HCT116 (cell line): ENCODE data around the gene TMC6. TPM values are rescaled to one million over a fixed set of nuclear protein-coding genes. Genes with fewer than 3 reads are reported as not detected.

Experiments
- ATAC-seq: fragments of 200-7000 bp; cut with Tn5 transposase; 2 replicates; pipeline ENCODE4 v1.9.1; 2020; ENCODE audit warnings: mild to moderate bottlenecking, moderate library complexity
- BruUV-seq: library from RNA; stranded (reverse); fragments of 400-500 nt; replicated peaks from 2 replicates; lab custom pipeline; 2021; lab: Mats Ljungman, UMichigan
- CTCF ChIA-PET: fragments of 300-600 bp; sonication (Branson Sonifier 250); formaldehyde crosslinking; loops from one replicate; lab custom pipeline; 2021; ENCODE audit warnings: antibody characterized with exemption; lab: Charles Lee
- POLR2A ChIA-PET: fragments of 300-600, 350-600 bp; sonication (Branson Sonifier 250); formaldehyde crosslinking; loops from one replicate; lab custom pipeline; 2021; ENCODE audit warnings: antibody characterized with exemption; lab: Charles Lee
- RAD21 ChIA-PET, 2 experiments: fragments of 300-600 bp; sonication (Branson Sonifier 250); formaldehyde crosslinking; loops; one replicate each; lab custom pipeline; 2023; ENCODE audit warnings: low total read pairs in 2 of 2; ENCODE audit not compliant: uncharacterized antibody in 2 of 2, unreplicated experiment in 2 of 2, low non-redundant PET in 1 of 2; lab: Charles Lee
- DNase-seq: peaks from one replicate; pipeline ENCODE4 v3.0.0-alpha.2; 2010; ENCODE audit warnings: low read depth, low spot score
- H2AFZ ChIP-seq: fragments of 200-600 bp; shearing (Covaris generic), sonication (generic); 2 replicates; pipeline ENCODE4 v1.6.1; 2017; ENCODE audit warnings: low read depth, mixed run types, mixed read lengths, antibody characterized with exemption, low read length; ENCODE audit not compliant: poor library complexity, severe bottlenecking
- H3K27ac ChIP-seq: 2 replicates; pipeline ENCODE4 v1.5.1; 2012; ENCODE audit warnings: low read depth, low read length
- H3K27me3 ChIP-seq: fragments of 200-600 bp; sonication (generic); 2 replicates; pipeline ENCODE4 v1.6.1; 2016; ENCODE audit warnings: mixed run types, low read length, mixed read lengths; ENCODE audit not compliant: insufficient read depth
- H3K36me3 ChIP-seq, 2 experiments: fragments of 200-500 bp in 1 of 2; fragments of 200-600 bp in 1 of 2; sonication (Bioruptor generic) in 1 of 2; sonication (generic) in 1 of 2; 2 replicates each; pipeline versions ENCODE4 v1.5.1 to v1.6.1; 2014 to 2016; ENCODE audit warnings: low read length in 2 of 2, inconsistent platforms in 1 of 2, mixed read lengths in 1 of 2, mixed run types in 1 of 2; ENCODE audit not compliant: insufficient read depth in 2 of 2, control insufficient read depth in 1 of 2
- H3K4me1 ChIP-seq, 2 experiments: fragments of 200-600 bp in 1 of 2; sonication (generic) in 1 of 2; 2 replicates each; pipeline versions ENCODE4 v1.5.1 to v1.6.1; 2012 to 2017; ENCODE audit warnings: low read length in 2 of 2, inconsistent platforms in 1 of 2, mild to moderate bottlenecking in 1 of 2, mixed read lengths in 1 of 2, mixed run types in 1 of 2, moderate library complexity in 1 of 2; ENCODE audit not compliant: insufficient read depth in 2 of 2, control insufficient read depth in 1 of 2
- H3K4me2 ChIP-seq: fragments of 200-600 bp; sonication (generic); 2 replicates; pipeline ENCODE4 v1.6.1; 2017; ENCODE audit warnings: mixed run types, low read length, mixed read lengths
- H3K4me3 ChIP-seq, 2 experiments: fragments of 200-600 bp in 1 of 2; sonication (generic) in 1 of 2; replicated peaks in 1 of 2; 2 replicates each; pipeline ENCODE4 v1.5.1; 2011 to 2016; ENCODE audit warnings: low read length in 2 of 2, control low read depth in 1 of 2, low read depth in 1 of 2, mild to moderate bottlenecking in 1 of 2, mixed read lengths in 1 of 2, mixed run types in 1 of 2
- H3K79me2 ChIP-seq: fragments of 200-600 bp; sonication (generic); 2 replicates; pipeline ENCODE4 v1.6.1; 2017; ENCODE audit warnings: mild to moderate bottlenecking, mixed run types, low read length, moderate library complexity, mixed read lengths; ENCODE audit not compliant: insufficient read depth
- H3K9ac ChIP-seq: fragments of 200-600 bp; sonication (generic); 2 replicates; pipeline ENCODE4 v1.6.1; 2016; ENCODE audit warnings: low read length, mixed read lengths
- H3K9me2 ChIP-seq: fragments of 200-600 bp; sonication (generic), shearing (Covaris generic); 2 replicates; pipeline ENCODE4 v1.6.1; 2017; ENCODE audit warnings: mixed run types, mild to moderate bottlenecking, moderate library complexity; ENCODE audit not compliant: insufficient read depth
- H3K9me3 ChIP-seq, 2 experiments: fragments of 200-500 bp in 1 of 2; fragments of 200-600 bp in 1 of 2; sonication (Bioruptor generic) in 1 of 2; sonication (generic) in 1 of 2; 2 replicates each; pipeline ENCODE4 v1.6.1; 2014 to 2017; ENCODE audit warnings: low read length in 2 of 2, mixed read lengths in 2 of 2, inconsistent platforms in 1 of 2, low read depth in 1 of 2, mild to moderate bottlenecking in 1 of 2, mixed run types in 1 of 2, moderate library complexity in 1 of 2; ENCODE audit not compliant: control insufficient read depth in 1 of 2, insufficient read depth in 1 of 2
- H4K20me1 ChIP-seq: fragments of 200-600 bp; sonication (generic), shearing (Covaris generic); 2 replicates; pipeline ENCODE4 v1.6.1; 2017; ENCODE audit warnings: mixed run types, mild to moderate bottlenecking, moderate library complexity; ENCODE audit not compliant: insufficient read depth
- CTCF ChIP-seq, 3 experiments: fragments of 200-600 bp in 1 of 3; sonication (generic) in 1 of 3; IDR thresholded peaks in 2 of 3; conservative IDR thresholded peaks in 1 of 3; 2 replicates each; pipeline ENCODE4 v1.5.1; 2012 to 2017; ENCODE audit warnings: low read depth in 2 of 3, low read length in 2 of 3, antibody characterized with exemption in 1 of 3, borderline replicate concordance in 1 of 3, control low read depth in 1 of 3, mild to moderate bottlenecking in 1 of 3, mixed read lengths in 1 of 3, mixed run types in 1 of 3, moderate library complexity in 1 of 3; ENCODE audit not compliant: insufficient read depth in 1 of 3
- EZH2 ChIP-seq: fragments of 200-600 bp; sonication (generic); IDR thresholded peaks from 2 replicates; pipeline ENCODE4 v1.6.1; 2017; ENCODE audit warnings: antibody characterized with exemption, mixed run types
- FOSL1 ChIP-seq: IDR thresholded peaks from 2 replicates; pipeline ENCODE4 v1.6.1; 2012; ENCODE audit warnings: low read depth
- JUND ChIP-seq: IDR thresholded peaks from 2 replicates; pipeline ENCODE4 v1.6.1; 2012
- MAX ChIP-seq: IDR thresholded peaks from 2 replicates; pipeline ENCODE4 v1.6.1; 2012
- RAD21 ChIP-seq: IDR thresholded peaks from 2 replicates; pipeline ENCODE4 v1.6.1; 2012; ENCODE audit warnings: low read depth, mild to moderate bottlenecking
- SIN3A ChIP-seq: IDR thresholded peaks from 2 replicates; pipeline ENCODE4 v1.6.1; 2012; ENCODE audit warnings: low read depth
- SP1 ChIP-seq: IDR thresholded peaks from 2 replicates; pipeline ENCODE4 v1.6.1; 2012; ENCODE audit warnings: low read depth
- SRF ChIP-seq: IDR thresholded peaks from 2 replicates; pipeline ENCODE4 v1.6.1; 2012; ENCODE audit warnings: low read depth
- TCF7L2 ChIP-seq: IDR thresholded peaks from 2 replicates; pipeline ENCODE4 v1.7.0; 2011; ENCODE audit warnings: borderline replicate concordance, inconsistent platforms; ENCODE audit not compliant: insufficient read depth, insufficient read length; ENCODE audit errors: extremely low read depth
- YY1 ChIP-seq: IDR thresholded peaks from 2 replicates; pipeline ENCODE4 v1.6.1; 2011; ENCODE audit warnings: low read length, low read depth, moderate library complexity, mild to moderate bottlenecking; ENCODE audit not compliant: insufficient replicate concordance; ENCODE audit errors: extremely low read depth
- ZBTB33 ChIP-seq: IDR thresholded peaks from 2 replicates; pipeline ENCODE4 v1.6.1; 2011; ENCODE audit warnings: mild to moderate bottlenecking, low read length, moderate library complexity; ENCODE audit not compliant: insufficient replicate concordance; ENCODE audit errors: extremely low read depth
- ZFX ChIP-seq: fragments of 450-650 bp; IDR thresholded peaks from 2 replicates; pipeline ENCODE4 v1.6.1; 2017
- ZNF274 ChIP-seq: fragments of 200-500 bp; sonication (Bioruptor generic); IDR thresholded peaks from 2 replicates; pipeline ENCODE4 v1.6.1; 2014; ENCODE audit warnings: mild to moderate bottlenecking, low read depth, low read length, inconsistent platforms
- intact Hi-C: fragments of 100-400 bp; cut with micrococcal nuclease; formaldehyde crosslinking; loops from 2 replicates; pipeline ENCODE4 v1.10.0; 2022
- total RNA-seq: library from RNA; stranded (reverse); gene quantifications from one replicate; pipeline ENCODE4 v1.2.1, GENCODE V29; 2021; ENCODE audit not compliant: unreplicated experiment

TMC6 gene
- total RNA-seq, 1 experiment from 2014 or later: 142 TPM

GRCh38 chr17:78113804-78114785 is 14.5 kb downstream of the TMC6 start:
- Histone ChIP-seq H3K9me3 (no peaks in the 10 kb centered on the region), H4K20me1 (no peaks in the 10 kb centered on the region), H3K4me3 (no peak overlapping the region), H3K79me2 (no peaks in the 10 kb centered on the region), H3K27ac (no peak overlapping the region), H3K4me2 (no peak overlapping the region), H3K27me3 (no peaks in the 10 kb centered on the region), H3K9me2 (no peaks in the 10 kb centered on the region), H3K9ac (no peak overlapping the region), H3K4me1 (peaks cover 0 to 4% of the 10 kb centered on the region in 2 experiments; a peak in 1 of 4 replicates), H3K36me3 (no peaks in the 10 kb centered on the region; a peak in 1 of 4 replicates), H2AFZ (no peak overlapping the region)
- ATAC-seq: no peak
- CTCF ChIA-PET: interaction anchor here (0.9 to 2.9 kb wide), 4 partner anchors 61 to 137 kb away, joined by 3 to 17 read pairs (median 7); no protein-coding TSS in a partner anchor
- DNase-seq: no peak
- RAD21 ChIA-PET: no interaction called here
- TF ChIP-seq SIN3A (no peak), CTCF (IDR thresholded peaks at IDR 0.05 in 2 of 3, conservative IDR thresholded peaks at IDR 0.05 in 1 of 3; ENCODE audit: borderline replicate concordance in 1 of 3, insufficient read depth in 1 of 3, low read depth in 2 of 3, low read length in 2 of 3) (no peak), ZFX (no peak), FOSL1 (no peak), EZH2 (no peak), SRF (no peak), SP1 (no peak), YY1 (no peak), RAD21 (no peak), ZBTB33 (no peak), JUND (no peak), MAX (no peak), TCF7L2 (no peak), ZNF274 (no peak)
- intact Hi-C loops: loop anchor here (10.0 kb wide), 1 partner anchor 311 kb away; no protein-coding TSS in a partner anchor
- POLR2A ChIA-PET: interaction anchor here (1.2 kb wide), 1 partner anchor 14 kb away, joined by 3 read pairs; no protein-coding TSS in a partner anchor
- BruUV-seq: no TSS peak
